ENCODE data around the gene AP1M1. TPM values are rescaled to one million over a fixed set of nuclear protein-coding genes. Genes with fewer than 3 reads are reported as not detected.

AP1M1 gene
- total RNA-seq, 1 experiment from 2014 or later = 52.8 TPM

- no peaks in the 10 kb centered on the region for H3K79me2 ChIP-seq (ENCODE audit: low read depth)
- no peak for TF ChIP-seq EZH2 (IDR thresholded peaks at IDR 0.05; ENCODE audit: low read depth)
- TF ChIP-seq, protein P1, sequence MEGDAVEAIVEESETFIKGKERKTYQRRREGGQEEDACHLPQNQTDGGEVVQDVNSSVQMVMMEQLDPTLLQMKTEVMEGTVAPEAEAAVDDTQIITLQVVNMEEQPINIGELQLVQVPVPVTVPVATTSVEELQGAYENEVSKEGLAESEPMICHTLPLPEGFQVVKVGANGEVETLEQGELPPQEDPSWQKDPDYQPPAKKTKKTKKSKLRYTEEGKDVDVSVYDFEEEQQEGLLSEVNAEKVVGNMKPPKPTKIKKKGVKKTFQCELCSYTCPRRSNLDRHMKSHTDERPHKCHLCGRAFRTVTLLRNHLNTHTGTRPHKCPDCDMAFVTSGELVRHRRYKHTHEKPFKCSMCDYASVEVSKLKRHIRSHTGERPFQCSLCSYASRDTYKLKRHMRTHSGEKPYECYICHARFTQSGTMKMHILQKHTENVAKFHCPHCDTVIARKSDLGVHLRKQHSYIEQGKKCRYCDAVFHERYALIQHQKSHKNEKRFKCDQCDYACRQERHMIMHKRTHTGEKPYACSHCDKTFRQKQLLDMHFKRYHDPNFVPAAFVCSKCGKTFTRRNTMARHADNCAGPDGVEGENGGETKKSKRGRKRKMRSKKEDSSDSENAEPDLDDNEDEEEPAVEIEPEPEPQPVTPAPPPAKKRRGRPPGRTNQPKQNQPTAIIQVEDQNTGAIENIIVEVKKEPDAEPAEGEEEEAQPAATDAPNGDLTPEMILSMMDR (conservative IDR thresholded peaks at IDR 0.05) = no peak
- H3K4me3 ChIP-seq = no peak overlapping the region
- H3K36me3 ChIP-seq (ENCODE audit: low read depth) = no peaks in the 10 kb centered on the region; the same call in 1 of the 2 replicates
- H3K27me3 ChIP-seq (ENCODE audit: insufficient read depth, low read depth) = no peaks in the 10 kb centered on the region
- H2AFZ ChIP-seq = no peak overlapping the region
- no peak overlapping the region for H3K4me2 ChIP-seq
- ChIA-PET POLR2A (ENCODE audit: unreplicated experiment) (no interaction called here), CTCF (no interaction called here)
- no TSS peak for BruUV-seq (replicated peaks)
- no peak for DNase-seq
- H3K27ac ChIP-seq = no peak overlapping the region
- H3K4me1 ChIP-seq (replicated peaks; ENCODE audit: insufficient read depth) = no peaks in the 10 kb centered on the region
- H4K20me1 ChIP-seq (ENCODE audit: insufficient read depth) = no peaks in the 10 kb centered on the region
- no peaks in the 10 kb centered on the region for H3K9me2 ChIP-seq (ENCODE audit: insufficient read depth)
- H3K9me3 ChIP-seq (ENCODE audit: insufficient read depth, low read depth) = no peaks in the 10 kb centered on the region
- no peaks in the 10 kb centered on the region; the same call in none of the 2 replicates for H3F3A ChIP-seq (ENCODE audit: insufficient read depth, low read depth)
- intact Hi-C loops (cut with micrococcal nuclease; ENCODE audit: unreplicated experiment) = no loop called here
Observed at GRCh38 chr19:16207490-16208025, 9.8 kb downstream of the AP1M1 start.

DNA sequence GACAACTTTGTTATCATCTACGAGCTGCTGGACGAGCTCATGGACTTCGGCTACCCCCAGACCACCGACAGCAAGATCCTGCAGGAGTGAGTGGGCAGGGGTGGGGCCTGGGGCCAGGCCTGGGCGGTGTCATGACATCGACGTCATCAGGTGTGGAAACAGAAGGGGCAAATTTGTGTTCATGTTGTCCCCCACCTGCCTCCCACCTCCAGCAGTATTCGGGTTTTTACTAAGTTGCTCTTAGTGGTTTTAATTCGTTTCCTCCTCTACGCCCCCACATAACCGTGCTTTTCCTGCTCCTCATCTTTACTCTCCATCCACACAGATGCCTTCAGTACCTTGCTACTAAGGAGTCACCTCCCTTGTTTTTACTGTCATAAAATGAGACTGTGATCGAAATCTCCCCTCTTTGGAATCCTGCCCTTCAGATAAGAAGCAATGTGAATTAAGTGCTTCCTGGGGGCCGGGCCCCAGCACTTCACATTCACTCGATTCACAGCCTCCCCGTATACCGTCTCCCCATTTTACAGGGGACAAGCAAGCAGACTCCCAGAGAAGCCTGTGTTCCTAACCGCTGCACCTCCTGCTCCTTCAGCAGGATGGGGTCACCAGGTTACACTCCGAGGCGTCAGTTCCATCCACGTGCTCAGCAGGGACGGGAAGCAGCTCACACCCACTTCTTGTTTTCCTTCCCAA is 10.5 kb downstream of the AP1M1 start:
- TF ChIP-seq, protein P1 (conservative IDR thresholded peaks at IDR 0.05) = no peak
- no peak for TF ChIP-seq EZH2 (IDR thresholded peaks at IDR 0.05; ENCODE audit: low read depth)
- POLR2A ChIA-PET (ENCODE audit: unreplicated experiment) = no interaction called here
- Histone ChIP-seq H3K9me2 (ENCODE audit: insufficient read depth) (no peaks in the 10 kb centered on the region), H3K27me3 (ENCODE audit: insufficient read depth, low read depth) (no peaks in the 10 kb centered on the region), H2AFZ (no peak overlapping the region), H3K36me3 (ENCODE audit: low read depth) (no peaks in the 10 kb centered on the region), H3K4me1 (replicated peaks; ENCODE audit: insufficient read depth) (no peaks in the 10 kb centered on the region), H4K20me1 (ENCODE audit: insufficient read depth) (no peaks in the 10 kb centered on the region; the same call in 1 of the 2 replicates), H3K79me2 (ENCODE audit: low read depth) (no peaks in the 10 kb centered on the region), H3K9me3 (ENCODE audit: insufficient read depth, low read depth) (no peaks in the 10 kb centered on the region), H3K4me2 (no peak overlapping the region), H3F3A (ENCODE audit: insufficient read depth, low read depth) (no peaks in the 10 kb centered on the region; the same call in none of the 2 replicates), H3K27ac (no peak overlapping the region), H3K4me3 (no peak overlapping the region)
- no peak for DNase-seq
- intact Hi-C loops (cut with micrococcal nuclease; ENCODE audit: unreplicated experiment) = no loop called here
- BruUV-seq (replicated peaks) = no TSS peak
- CTCF ChIA-PET = no interaction called here

DNA sequence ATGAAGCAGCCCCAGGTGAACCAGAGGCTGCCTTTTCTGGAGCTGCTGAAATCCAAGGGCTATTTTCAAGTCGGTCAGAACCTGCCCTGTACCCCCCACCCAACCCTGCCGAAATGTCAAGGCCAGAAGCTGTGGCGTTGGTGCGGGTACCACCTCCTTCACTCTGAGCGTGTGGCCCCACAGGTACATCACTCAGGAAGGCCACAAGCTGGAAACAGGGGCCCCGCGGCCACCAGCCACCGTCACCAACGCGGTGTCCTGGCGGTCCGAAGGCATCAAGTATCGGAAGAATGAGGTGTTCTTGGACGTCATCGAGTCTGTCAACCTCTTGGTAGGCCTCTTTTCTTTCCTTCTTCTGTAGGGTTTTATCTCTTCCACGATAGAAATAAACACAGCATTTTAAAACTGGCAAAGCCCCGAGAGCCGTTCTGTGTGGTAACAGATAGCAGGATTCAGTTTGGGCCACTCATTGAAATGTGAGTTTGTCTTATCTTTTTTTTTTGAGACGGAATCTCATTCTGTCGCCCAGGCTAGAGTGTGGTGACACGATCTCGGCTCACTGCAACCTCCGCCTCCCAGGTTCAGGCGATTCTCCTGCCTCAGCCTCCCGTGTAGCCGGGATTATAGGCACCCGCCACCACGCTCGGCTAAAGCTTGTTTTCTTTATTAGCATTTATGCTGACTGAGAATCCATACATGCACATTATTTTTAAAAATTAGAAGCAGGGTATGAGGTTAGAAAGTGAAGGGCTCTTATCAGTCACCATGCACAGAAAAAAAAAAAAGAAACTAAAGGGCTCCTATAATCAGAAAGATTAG is 11.3 kb downstream of the AP1M1 start:
- H4K20me1 ChIP-seq (ENCODE audit: insufficient read depth) = peaks cover 3% of the 10 kb centered on the region
- no peaks in the 10 kb centered on the region for H3K79me2 ChIP-seq (ENCODE audit: low read depth)
- no peaks in the 10 kb centered on the region for H3K9me3 ChIP-seq (ENCODE audit: insufficient read depth, low read depth)
- no peaks in the 10 kb centered on the region for H3K36me3 ChIP-seq (ENCODE audit: low read depth)
- no peak overlapping the region for H2AFZ ChIP-seq
- H3K9me2 ChIP-seq (ENCODE audit: insufficient read depth) = no peaks in the 10 kb centered on the region
- intact Hi-C loops (cut with micrococcal nuclease; ENCODE audit: unreplicated experiment) = no loop called here
- no peak overlapping the region for H3K4me3 ChIP-seq
- no peak overlapping the region for H3K4me2 ChIP-seq
- no peaks in the 10 kb centered on the region; the same call in none of the 2 replicates for H3F3A ChIP-seq (ENCODE audit: insufficient read depth, low read depth)
- BruUV-seq (replicated peaks) = no TSS peak
- ChIA-PET CTCF (no interaction called here), POLR2A (ENCODE audit: unreplicated experiment) (no interaction called here)
- H3K4me1 ChIP-seq (replicated peaks; ENCODE audit: insufficient read depth) = no peaks in the 10 kb centered on the region
- H3K27me3 ChIP-seq (ENCODE audit: insufficient read depth, low read depth) = no peaks in the 10 kb centered on the region
- no peak overlapping the region for H3K27ac ChIP-seq
- no peak for TF ChIP-seq EZH2 (IDR thresholded peaks at IDR 0.05; ENCODE audit: low read depth)
- TF ChIP-seq, protein P1 (conservative IDR thresholded peaks at IDR 0.05) = no peak
- no peak for DNase-seq

All from PC-9 (cell line).